GM19099 (cell line): ENCODE results near the gene ANKS3.

Experiments
- POLR2A ChIP-seq: IDR thresholded peaks from 3 replicates; pipeline ENCODE4 v1.6.1; 2011; ENCODE audit warnings: low read depth; ENCODE audit not compliant: insufficient read length; ENCODE audit errors: extremely low read depth

Gene ANKS3

DNA sequence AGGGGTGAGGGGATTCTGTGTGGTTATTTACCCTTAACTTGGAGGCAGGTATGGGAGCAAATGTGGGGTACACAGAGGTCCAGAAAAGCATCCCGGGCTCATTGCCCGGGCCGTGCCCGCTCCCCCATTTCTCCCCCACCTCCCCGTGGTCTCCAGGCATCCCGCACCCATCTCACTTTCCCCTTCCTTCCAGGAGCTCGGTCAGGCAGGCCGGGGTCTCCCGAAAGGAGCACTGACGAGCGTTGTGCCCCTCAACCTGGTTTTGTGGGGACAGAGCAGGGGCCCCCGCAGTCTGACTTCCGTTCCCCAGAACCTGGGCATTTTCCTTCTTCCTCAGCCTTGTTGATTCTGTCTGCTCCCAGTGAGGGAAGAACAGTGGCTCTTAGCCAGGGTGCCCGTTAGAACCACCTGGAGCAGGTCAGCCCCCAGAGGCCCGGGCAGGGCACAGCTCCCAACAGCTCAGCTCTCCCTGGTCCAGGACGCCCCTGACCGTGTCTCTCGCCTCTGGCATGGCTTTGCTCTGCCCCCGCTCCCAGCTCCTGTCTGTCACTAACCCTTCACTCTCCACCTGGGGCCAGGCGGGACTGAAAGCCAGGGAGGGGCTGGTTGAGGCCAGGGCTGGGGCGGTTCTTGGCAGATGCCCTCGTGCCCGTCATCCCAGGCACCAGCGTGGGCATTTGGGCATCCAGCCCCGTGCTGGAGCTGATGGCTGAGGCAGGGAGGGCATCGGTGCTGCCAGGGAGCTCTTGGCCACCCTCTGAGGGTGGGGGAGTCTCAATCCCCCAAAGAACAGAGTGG, 53.2 kb downstream of the ANKS3 start:
- TF ChIP-seq POLR2A: no peak

DNA sequence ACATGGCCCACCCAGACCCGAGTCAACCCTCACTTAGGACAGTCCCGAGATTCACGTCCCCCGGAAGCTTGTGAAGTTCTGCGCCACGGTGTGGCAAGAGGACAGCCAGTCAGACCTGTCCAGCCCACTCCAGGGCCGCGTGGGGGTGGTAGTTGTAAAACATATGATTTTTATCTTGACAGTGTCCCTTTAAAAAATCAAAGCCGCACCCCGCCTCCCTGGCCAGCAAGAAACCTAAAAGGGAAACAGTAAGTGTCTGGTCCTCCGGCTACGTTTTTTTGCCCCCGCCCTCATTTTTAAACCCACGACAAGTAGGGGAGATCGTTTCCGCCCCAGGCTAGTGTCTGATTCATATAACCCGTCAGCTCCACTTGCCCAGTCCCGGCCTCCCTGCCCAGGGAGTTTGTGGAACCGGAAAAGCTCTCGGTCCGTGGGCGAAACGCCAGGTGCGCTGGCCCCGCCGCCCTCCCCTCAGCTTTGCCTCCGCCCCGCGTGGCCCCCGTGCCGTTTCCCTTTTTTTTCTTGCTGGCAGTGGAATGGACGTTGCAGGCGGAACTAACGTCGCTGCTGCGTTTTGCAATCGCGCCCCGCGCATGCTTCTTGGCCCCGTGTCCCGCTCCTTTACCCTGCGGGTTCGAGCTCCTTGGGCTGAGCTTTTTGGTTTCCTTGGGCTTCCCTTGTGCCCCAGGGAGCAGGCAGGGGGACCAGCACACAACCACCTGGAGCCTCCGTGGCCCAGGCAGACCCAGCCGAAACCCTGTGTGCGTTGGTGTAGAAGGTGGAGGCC, 54.0 kb downstream of the ANKS3 start:
- TF ChIP-seq POLR2A: no peak

DNA sequence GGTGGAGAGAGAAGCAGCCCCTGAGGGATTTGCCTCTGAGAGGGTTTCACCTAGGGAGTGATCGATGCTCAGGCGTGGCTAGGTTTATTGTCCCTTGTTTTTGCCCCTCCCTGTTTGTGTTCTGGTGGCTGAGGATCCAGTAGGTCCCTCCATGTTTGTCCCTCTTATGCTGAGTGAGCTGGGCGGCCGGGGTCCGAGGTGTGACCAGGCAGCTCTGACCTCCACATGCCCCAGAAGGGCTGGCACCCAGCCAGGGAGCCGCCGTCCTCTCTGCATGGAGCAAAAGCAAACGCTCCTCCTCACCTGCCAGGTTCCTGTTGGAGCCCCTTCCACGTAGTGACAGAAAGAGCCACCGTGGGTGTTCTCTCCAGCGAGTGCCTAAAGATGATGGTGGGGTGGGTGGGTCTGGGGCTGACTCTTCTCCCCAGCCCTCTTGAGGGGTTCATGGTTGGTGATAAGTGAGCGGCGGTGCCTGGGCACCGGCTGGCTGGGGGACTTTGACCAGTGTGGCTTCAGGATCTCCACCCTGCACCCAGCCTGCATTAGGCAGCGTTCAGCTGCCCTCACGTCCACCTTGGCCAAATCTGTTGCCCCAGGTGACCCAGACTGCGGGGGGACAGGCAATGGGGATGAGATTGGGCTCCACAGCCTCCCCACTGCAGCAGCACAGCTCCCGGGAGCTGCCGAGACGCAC, 54.8 kb downstream of the ANKS3 start:
- no peak for TF ChIP-seq POLR2A

DNA sequence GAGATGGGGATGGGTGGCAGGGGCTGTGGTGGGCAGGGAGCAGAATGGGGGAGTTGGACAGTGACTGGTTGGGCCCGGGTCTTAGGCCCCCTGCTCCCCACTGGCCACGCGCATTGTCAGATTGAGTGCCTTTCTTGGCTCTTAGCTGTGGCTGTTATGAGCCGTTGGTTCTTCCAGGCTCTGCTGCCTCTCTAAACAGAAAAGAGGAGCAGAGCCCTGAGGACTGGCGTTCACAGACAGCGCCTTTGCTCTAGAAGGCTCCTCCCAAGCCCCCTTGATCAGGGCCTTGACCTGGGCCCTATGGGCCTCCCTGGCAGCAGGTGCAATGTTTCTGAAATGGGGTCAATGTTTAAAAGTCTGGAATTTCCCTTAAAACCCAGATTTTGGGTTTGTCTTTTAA, 55.5 kb downstream of the ANKS3 start:
- no peak for TF ChIP-seq POLR2A

DNA sequence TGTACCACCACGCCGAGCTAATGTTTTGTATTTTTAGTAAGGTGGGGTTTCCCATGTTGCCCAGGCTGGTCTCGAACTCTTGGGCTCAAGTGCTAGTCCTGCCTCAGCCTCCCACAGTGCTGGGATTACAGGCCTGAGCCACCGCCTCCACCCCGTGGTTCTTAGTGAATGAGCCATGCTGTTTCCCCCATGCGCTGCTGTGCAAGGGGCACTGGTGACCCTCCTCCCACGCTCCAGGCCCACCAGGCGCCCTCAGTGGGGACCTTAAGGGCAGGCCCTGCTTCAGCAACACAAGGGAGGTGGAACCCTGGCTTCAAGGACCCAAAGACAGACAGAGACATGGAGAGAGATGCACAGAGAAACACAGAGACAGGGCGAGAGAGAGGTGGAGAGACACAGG, 56.1 kb downstream of the ANKS3 start:
- TF ChIP-seq POLR2A: no peak

DNA sequence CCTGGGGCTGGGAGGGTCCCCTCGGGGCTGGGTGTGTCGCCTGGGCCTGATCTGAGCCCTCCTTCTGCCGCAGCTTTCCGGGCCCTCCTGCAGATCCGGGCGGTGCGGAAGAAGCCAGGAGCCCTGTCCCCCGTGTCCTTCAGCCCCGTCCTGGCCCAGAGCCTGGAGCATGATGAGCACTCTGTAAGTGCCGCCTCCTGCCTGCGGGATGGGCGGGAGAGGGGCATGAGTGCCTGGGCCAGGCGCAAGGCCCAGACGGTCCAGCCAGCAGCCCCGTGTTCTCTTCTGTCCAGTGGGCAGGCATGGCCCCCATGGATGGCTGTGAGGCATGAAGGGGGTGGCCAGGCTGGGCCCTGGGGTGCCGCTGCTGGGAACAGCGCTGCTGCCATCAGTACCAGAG, 56.7 kb downstream of the ANKS3 start:
- no peak for TF ChIP-seq POLR2A

DNA sequence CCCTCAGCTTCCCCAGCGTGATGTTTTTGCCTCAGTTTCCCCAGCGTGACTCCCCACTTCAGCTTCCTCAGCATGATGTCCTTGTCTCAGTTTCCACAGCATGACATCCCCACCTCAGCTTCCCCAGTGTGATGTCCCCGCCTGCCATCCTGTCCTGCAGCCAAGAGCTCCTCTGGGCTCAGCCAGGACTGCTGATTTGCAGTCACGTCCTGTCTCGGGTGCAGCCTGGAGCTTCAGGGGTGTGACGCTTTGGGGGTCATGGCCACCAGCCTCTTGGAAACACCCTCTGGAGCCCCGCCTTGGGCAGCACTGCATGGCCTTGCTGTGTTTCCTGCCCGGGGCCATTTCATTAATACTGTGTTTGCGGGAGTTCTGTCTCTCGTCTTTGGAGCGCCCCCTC, 57.2 kb downstream of the ANKS3 start:
- TF ChIP-seq POLR2A: no peak

DNA sequence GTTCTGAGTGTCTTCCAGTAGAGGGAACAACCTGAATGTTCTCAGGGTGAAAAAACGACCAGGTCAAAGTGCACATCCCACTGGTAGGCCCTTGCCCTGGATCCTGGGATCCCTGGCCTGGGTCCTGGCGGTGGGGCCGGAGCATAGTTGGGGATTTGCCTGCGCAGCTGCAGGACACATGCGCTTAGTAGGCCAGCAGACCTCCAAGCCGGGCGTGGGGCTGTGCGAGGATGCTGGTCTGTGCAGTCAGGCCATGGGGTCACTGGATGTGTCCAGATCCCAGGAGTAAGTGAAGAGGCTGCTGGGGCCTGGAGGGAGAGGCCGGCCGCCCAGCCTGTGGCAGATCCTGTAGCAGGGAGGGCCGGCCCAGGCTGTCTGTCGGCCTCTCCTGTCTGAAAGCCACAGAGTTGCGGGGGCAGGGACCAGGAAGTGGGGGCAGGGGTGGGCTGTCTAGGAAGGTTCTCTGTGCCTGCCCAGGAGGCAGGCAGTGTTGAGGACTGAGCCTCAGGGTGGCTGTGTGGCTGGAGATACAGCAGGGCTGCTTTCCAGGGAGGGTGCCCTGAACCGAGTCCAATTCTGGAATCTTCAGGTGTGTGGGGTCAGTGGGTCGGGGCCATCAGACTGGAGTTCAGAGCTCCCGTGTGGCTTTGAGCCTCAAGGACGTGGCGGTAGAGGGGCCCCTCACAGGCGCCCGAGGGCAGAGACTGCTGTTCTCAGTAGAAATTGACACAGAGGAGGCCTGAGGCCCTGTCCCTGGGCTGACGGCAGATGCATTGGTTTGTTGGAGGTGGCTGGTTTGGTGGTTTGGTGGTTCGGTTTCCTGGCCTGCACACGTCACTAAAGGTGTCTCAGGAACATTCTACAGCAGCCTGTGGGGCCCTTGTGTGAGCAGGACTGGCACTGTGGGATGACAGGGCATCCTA, 57.9 kb downstream of the ANKS3 start:
- TF ChIP-seq POLR2A: no peak

DNA sequence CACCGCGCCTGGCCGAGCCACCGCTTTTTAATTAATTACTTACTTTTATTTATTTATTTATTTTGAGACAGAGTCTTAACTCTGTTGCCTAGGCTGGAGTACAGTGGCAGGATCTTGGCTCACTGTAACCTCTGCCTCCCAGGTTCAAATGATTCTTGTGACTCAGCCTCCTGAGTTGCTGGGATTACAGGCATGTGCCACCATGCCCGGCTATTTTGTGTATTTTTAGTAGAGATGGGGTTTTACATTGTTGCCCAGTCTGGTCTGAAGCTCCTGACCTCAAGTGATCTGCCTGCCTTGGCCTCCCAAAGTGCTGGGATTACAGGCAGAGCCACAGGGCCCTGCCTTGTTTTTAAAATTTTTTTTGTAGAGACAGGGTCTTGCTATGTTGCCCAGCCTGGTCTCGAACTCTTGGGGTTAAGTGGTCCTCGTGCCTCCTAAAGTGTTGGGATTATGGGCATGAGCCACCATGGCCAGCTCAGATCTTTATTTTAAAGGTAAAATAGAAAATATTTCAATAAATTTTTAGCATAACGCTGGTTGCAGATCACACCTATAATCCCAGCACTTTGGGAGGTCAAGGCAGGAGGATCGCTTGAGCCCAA, 59.0 kb downstream of the ANKS3 start:
- TF ChIP-seq POLR2A: no peak

DNA sequence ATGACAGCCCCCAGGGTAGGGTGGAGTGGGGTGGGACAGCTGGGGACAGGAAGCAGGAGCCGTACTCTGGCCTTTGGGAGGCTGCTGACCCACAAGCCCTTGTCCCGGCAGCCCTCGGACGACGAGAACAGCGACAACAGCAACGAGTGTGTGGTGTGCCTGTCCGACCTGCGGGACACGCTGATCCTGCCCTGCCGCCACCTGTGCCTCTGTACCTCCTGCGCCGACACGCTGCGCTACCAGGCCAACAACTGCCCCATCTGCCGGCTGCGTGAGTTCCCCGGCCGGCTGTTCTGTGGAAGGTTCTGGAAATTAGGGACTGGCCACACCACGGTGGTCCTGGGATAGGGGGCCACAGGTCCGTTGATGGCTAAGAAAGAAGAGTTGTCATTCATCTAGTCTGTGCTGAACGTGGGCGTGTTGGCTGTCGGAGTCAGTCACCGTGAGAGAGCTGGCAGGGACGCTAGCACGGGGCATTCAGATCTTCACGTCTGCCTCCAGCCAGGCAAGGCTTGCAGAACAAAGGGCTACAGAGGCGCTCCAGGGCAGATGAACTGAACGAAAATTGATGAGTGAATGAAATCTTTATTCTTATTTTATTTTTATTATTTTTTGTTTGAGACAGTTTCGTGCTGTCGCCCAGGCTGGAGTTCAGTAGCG, 60.6 kb downstream of the ANKS3 start:
- TF ChIP-seq POLR2A: no peak

DNA sequence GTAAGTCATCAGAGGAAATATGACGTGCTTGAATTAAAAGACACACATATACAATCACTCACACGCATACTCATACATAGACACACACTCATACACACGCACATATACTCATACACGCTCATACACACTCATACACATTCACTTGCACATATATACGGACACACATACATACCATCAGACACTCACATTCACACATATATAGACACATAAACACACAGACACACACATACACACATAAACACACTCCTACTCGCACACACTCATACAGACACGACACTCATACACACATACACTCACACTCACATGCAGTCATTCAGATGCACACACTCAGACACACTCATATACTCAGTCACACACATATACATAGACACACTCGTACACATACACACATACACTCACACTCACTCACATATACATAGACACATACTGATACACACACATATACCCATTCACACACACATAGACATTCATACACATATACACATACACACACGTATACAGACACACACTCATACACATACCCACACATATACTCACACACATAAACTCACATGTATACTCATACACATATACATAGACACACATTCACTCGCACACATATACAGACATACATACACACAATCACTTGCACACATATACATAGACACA, 65.6 kb downstream of the ANKS3 start:
- no peak for TF ChIP-seq POLR2A

DNA sequence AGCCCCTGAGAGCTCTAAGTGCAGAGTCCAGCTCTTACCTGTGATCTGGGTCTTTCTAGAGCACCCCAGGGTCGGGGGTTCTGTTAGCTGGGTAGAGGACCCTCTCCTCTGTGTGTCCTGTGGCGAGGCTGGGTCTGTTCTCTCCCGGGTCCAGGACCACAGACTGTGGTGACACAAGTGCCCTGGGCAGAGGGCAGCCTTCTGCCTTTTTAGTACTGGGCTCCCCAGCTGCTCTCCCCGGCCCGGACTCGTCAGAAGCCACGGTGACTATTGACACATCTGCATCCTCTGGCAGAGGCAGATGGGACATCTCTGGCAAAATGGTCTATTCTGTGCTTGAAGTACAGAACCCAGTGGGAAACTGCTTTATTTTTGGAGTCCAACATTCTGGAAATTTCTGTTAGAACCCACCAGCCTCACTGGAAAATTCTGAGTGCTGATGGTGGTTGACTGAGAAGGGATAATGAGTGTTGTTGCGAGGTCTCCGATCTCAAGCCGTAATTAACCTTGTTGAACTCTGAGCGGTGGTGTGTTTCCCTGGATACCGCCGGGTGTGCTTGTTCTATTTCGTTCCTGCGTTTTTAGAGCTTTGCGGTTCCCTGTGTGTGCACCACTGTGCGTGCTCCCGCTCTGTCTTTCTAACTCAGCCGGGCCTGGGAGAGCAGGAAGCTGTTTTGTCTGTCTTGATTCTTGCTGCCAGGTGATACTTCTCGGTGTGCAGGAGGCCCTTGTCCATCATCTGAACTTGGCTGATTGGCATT, 66.7 kb downstream of the ANKS3 start:
- no peak for TF ChIP-seq POLR2A
